DND-41 (cell line): ENCODE data around the gene DNAJC2.

Experiments used
- EZH2 ChIP-seq: IDR thresholded peaks from 3 replicates; pipeline ENCODE4 v1.6.1; 2012; ENCODE audit warnings: borderline replicate concordance, low read depth, mild to moderate bottlenecking, moderate library complexity, low read length, inconsistent platforms; ENCODE audit not compliant: severe bottlenecking
- TF ChIP-seq, protein P1 (sequence below): IDR thresholded peaks from 2 replicates; pipeline ENCODE4 v1.5.1; 2012; ENCODE audit warnings: borderline replicate concordance, low read length, moderate library complexity, mild to moderate bottlenecking; ENCODE audit not compliant: poor library complexity, severe bottlenecking; ENCODE audit errors: extremely low read depth

DNA sequence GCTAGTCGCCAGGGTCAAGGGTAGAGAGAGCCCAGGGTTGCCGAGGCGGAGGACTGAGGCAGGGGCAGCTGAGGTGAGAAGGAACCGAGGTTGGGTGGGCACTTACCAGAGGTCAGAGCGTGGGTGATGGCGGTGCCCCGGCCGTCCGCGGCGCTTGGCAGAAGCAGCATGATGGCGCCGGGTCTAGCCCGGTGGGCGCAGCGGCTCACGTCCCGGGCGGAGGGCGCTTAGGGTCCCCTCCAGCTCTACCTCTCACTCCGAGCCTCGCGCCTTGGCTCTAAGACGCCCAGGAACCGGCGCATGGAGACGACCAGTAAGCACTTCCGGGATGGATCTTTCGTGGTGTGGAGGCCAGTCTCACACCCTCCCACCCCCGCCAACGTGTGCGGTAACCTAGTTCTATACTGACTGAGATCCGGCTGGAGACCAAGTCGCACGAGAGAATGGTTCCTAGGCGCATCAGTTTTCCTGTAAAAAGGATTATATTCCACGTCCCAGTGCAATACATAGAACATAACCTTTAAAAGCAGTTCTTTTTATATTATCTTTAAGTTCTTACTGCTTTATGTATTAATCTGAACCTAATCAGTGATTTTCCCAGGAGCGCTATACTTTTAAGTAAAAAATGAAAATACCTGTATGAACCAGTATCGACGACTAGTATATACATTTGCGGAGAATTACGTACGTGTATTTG lies at the start of gene DNAJC2:
- TF ChIP-seq, protein P1, sequence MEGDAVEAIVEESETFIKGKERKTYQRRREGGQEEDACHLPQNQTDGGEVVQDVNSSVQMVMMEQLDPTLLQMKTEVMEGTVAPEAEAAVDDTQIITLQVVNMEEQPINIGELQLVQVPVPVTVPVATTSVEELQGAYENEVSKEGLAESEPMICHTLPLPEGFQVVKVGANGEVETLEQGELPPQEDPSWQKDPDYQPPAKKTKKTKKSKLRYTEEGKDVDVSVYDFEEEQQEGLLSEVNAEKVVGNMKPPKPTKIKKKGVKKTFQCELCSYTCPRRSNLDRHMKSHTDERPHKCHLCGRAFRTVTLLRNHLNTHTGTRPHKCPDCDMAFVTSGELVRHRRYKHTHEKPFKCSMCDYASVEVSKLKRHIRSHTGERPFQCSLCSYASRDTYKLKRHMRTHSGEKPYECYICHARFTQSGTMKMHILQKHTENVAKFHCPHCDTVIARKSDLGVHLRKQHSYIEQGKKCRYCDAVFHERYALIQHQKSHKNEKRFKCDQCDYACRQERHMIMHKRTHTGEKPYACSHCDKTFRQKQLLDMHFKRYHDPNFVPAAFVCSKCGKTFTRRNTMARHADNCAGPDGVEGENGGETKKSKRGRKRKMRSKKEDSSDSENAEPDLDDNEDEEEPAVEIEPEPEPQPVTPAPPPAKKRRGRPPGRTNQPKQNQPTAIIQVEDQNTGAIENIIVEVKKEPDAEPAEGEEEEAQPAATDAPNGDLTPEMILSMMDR = no peak
- no peak for TF ChIP-seq EZH2
